ENCODE measurements around the gene EHMT1. TPM values are rescaled to one million over a fixed set of nuclear protein-coding genes. Genes with fewer than 3 reads are reported as not detected.

The EHMT1 gene
- total RNA-seq, 1 experiment from 2014 or later: 112 TPM

GRCh38 chr9:137813651-137814415 is 195.0 kb downstream of the EHMT1 start:
- TF ChIP-seq, protein P1, sequence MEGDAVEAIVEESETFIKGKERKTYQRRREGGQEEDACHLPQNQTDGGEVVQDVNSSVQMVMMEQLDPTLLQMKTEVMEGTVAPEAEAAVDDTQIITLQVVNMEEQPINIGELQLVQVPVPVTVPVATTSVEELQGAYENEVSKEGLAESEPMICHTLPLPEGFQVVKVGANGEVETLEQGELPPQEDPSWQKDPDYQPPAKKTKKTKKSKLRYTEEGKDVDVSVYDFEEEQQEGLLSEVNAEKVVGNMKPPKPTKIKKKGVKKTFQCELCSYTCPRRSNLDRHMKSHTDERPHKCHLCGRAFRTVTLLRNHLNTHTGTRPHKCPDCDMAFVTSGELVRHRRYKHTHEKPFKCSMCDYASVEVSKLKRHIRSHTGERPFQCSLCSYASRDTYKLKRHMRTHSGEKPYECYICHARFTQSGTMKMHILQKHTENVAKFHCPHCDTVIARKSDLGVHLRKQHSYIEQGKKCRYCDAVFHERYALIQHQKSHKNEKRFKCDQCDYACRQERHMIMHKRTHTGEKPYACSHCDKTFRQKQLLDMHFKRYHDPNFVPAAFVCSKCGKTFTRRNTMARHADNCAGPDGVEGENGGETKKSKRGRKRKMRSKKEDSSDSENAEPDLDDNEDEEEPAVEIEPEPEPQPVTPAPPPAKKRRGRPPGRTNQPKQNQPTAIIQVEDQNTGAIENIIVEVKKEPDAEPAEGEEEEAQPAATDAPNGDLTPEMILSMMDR (conservative IDR thresholded peaks at IDR 0.05): no peak
- Histone ChIP-seq H3K4me2 (ENCODE audit: insufficient read depth, insufficient read length, low read length) (no peak overlapping the region), H3K9ac (ENCODE audit: extremely low read depth, insufficient read length, low read length) (no peak overlapping the region), H3K79me2 (ENCODE audit: insufficient read depth, low read length) (no peaks in the 10 kb centered on the region), H3K9me3 (ENCODE audit: control insufficient read depth, low read depth, low read length) (no peaks in the 10 kb centered on the region), H4K20me1 (ENCODE audit: control insufficient read depth, insufficient read depth, insufficient read length) (no peaks in the 10 kb centered on the region), H3K23me2 (ENCODE audit: insufficient read length, low read depth, low read length, poor library complexity, severe bottlenecking) (no peaks in the 10 kb centered on the region), H3K18ac (ENCODE audit: insufficient read length, low read depth, low read length) (no peak overlapping the region), H2BK5ac (ENCODE audit: insufficient read length, low read length) (no peak overlapping the region), H3T11ph (ENCODE audit: low read length) (no peak overlapping the region), H3K4ac (ENCODE audit: low read depth, low read length) (no peak overlapping the region), H3K56ac (ENCODE audit: insufficient read length, low read depth, low read length) (no peak overlapping the region), H3K4me1 (ENCODE audit: insufficient read depth, low read length) (no peaks in the 10 kb centered on the region), H2BK15ac (ENCODE audit: low read depth, low read length) (no peak overlapping the region), H4K91ac (ENCODE audit: insufficient read length, low read depth, low read length) (no peak overlapping the region), H3K79me1 (ENCODE audit: insufficient read depth, low read depth, low read length, poor library complexity, severe bottlenecking) (no peaks in the 10 kb centered on the region), H3K27ac (ENCODE audit: insufficient read length, low read depth, low read length) (no peak overlapping the region), H2AFZ (ENCODE audit: low read length) (no peak overlapping the region), H2BK12ac (ENCODE audit: insufficient read length, low read depth, low read length) (no peak overlapping the region), H3K27me3 (ENCODE audit: insufficient read depth, low read length) (no peaks in the 10 kb centered on the region), H4K5ac (ENCODE audit: insufficient read length, low read depth, low read length) (no peak overlapping the region), H4K8ac (replicated peaks; ENCODE audit: insufficient read length, low read depth, low read length) (no peak overlapping the region), H3K14ac (ENCODE audit: insufficient read depth, low read length) (no peak overlapping the region), H2AK5ac (ENCODE audit: insufficient read length, low read length) (no peak overlapping the region), H2BK120ac (ENCODE audit: low read depth, low read length, poor library complexity, severe bottlenecking) (no peak overlapping the region), H2BK20ac (ENCODE audit: low read depth, low read length, poor library complexity, severe bottlenecking) (no peak overlapping the region), H3K23ac (ENCODE audit: insufficient read length, low read depth, low read length) (no peak overlapping the region)
- DNase-seq: no peak
- Mint-ChIP-seq H3K27me3 (ENCODE audit: low read depth) (peaks cover 2% of the 10 kb centered on the region; the same call in 1 of the 2 replicates), H3K9me3 (peaks cover 12 to 16% of the 10 kb centered on the region in 2 experiments), H3K36me3 (ENCODE audit: insufficient read depth in 1 of 3, low read depth in 3 of 3) (peaks cover 49 to 70% (median 68%) of the 10 kb centered on the region in 3 experiments), H3K4me3 (no peak overlapping the region), H3K27ac (peak overlapping the region in 1 of 3 experiments; percentile 68; a peak in 1 of 7 replicates), H3K4me1 (no peaks in the 10 kb centered on the region)
- no CpG with 5 or more reads among the region's 26 CpGs for WGBS (ENCODE audit: extremely low coverage, insufficient read length, low lambda C conversion rate)

Data from H9 (cell line).